Measurements from ENCODE around the gene ENPP1. TPM values are rescaled to one million over a fixed set of nuclear protein-coding genes. Genes with fewer than 3 reads are reported as not detected.

The ENPP1 gene
- total RNA-seq, 2 donors from 2014 or later: 5.9 to 12.6 TPM

- no peaks in the 10 kb centered on the region for H3K27me3 ChIP-seq
- no peaks in the 10 kb centered on the region for H3K4me1 ChIP-seq
- no peaks in the 10 kb centered on the region for H3K36me3 ChIP-seq
- no peak for TF ChIP-seq CTCF (IDR thresholded peaks at IDR 0.05)
- no peak overlapping the region for H3K4me3 ChIP-seq
- DNase-seq: no peak
- intact Hi-C loops (cut with DNase I): loop anchor here (10.0 kb wide), 1 partner anchor 235 kb away; no protein-coding TSS in a partner anchor
- H3K9me3 ChIP-seq: no peaks in the 10 kb centered on the region
- H3K9ac ChIP-seq (ENCODE audit: low read depth in 2 of 2, low read length in 2 of 2): no peak overlapping the region
- no peak overlapping the region for H3K27ac ChIP-seq
Measured at GRCh38 chr6:131929976-131930375, 122.2 kb downstream of the ENPP1 start.

- no peak overlapping the region for H3K27ac ChIP-seq
- H3K9ac ChIP-seq (ENCODE audit: low read depth in 2 of 2, low read length in 2 of 2): no peak overlapping the region
- no peak for DNase-seq
- intact Hi-C loops (cut with DNase I): no loop called here
- no peak overlapping the region for H3K4me3 ChIP-seq
- no peaks in the 10 kb centered on the region for H3K9me3 ChIP-seq
- H3K27me3 ChIP-seq: no peaks in the 10 kb centered on the region
- TF ChIP-seq CTCF (IDR thresholded peaks at IDR 0.05): no peak
- no peaks in the 10 kb centered on the region for H3K4me1 ChIP-seq
- H3K36me3 ChIP-seq: no peaks in the 10 kb centered on the region
Measured at GRCh38 chr6:131931063-131931750, 123.4 kb downstream of the ENPP1 start.

- no peak for DNase-seq
- no peaks in the 10 kb centered on the region for H3K36me3 ChIP-seq
- no peak overlapping the region for H3K9ac ChIP-seq (ENCODE audit: low read depth in 2 of 2, low read length in 2 of 2)
- H3K9me3 ChIP-seq: no peaks in the 10 kb centered on the region
- no peak overlapping the region for H3K27ac ChIP-seq
- intact Hi-C loops (cut with DNase I): no loop called here
- H3K27me3 ChIP-seq: no peaks in the 10 kb centered on the region
- TF ChIP-seq CTCF (IDR thresholded peaks at IDR 0.05): no peak
- H3K4me3 ChIP-seq: no peak overlapping the region
- no peaks in the 10 kb centered on the region for H3K4me1 ChIP-seq
Measured at GRCh38 chr6:131936156-131936555, 128.3 kb downstream of the ENPP1 start.

GRCh38 chr6:131937226-131937625 lies 129.4 kb downstream of the ENPP1 start:
- Histone ChIP-seq H3K4me3 (no peak overlapping the region), H3K27me3 (no peaks in the 10 kb centered on the region), H3K9ac (ENCODE audit: low read depth in 2 of 2, low read length in 2 of 2) (no peak overlapping the region), H3K9me3 (no peaks in the 10 kb centered on the region), H3K27ac (no peak overlapping the region), H3K36me3 (no peaks in the 10 kb centered on the region), H3K4me1 (no peaks in the 10 kb centered on the region)
- intact Hi-C loops (cut with DNase I): no loop called here
- TF ChIP-seq CTCF (IDR thresholded peaks at IDR 0.05): no peak
- no peak for DNase-seq

- no peaks in the 10 kb centered on the region for H3K27me3 ChIP-seq
Measured at GRCh38 chr6:131937703-131938631, 130.1 kb downstream of the ENPP1 start.

More at GRCh38 chr6:131937703-131938631, 130.1 kb downstream of the ENPP1 start:
- Histone ChIP-seq H3K36me3 (no peaks in the 10 kb centered on the region), H3K9ac (ENCODE audit: low read depth in 2 of 2, low read length in 2 of 2) (no peak overlapping the region), H3K4me1 (no peaks in the 10 kb centered on the region), H3K4me3 (no peak overlapping the region), H3K27ac (no peak overlapping the region), H3K9me3 (no peaks in the 10 kb centered on the region)
- TF ChIP-seq CTCF (IDR thresholded peaks at IDR 0.05): no peak
- no peak for DNase-seq
- intact Hi-C loops (cut with DNase I): no loop called here

Small RNAs within 50 kb of the gene (microRNA-seq; reads per million reads assigned to microRNA genes)
- gene MIR548H5: not detected

Other genes with a start within 250 kb of the ENPP1 start
- under 1 TPM; 0.21 to 0.74 TPM for gene ARG1, start 234.8 kb upstream of the ENPP1 start, total RNA-seq
- gene MED23, start 179.8 kb upstream of the ENPP1 start, total RNA-seq: 10 to 100 TPM; 24.5 to 36.5 TPM
- 10 to 100 TPM; 11.5 to 21.4 TPM for gene ENPP3, start 170.7 kb upstream of the ENPP1 start, total RNA-seq
- not detected for gene OR2A4, start 106.6 kb upstream of the ENPP1 start, total RNA-seq
- gene CTAGE9, start 97.0 kb upstream of the ENPP1 start, total RNA-seq: not detected
- 100 to 1,000 TPM in 1 of 2 donors, 10 to 100 TPM in 1; 19.4 to 115 TPM for gene CCN2, start 143.4 kb downstream of the ENPP1 start, total RNA-seq

All from colonic mucosa (tissue), 4 donors.